Loucy (cell line): ENCODE results near the gene UNC5C.

Source experiments
- EZH2phosphoT487 ChIP-seq: fragments of 200-600 bp; IDR thresholded peaks from 2 replicates; pipeline ENCODE4 v1.6.1; 2018; ENCODE audit warnings: antibody characterized with exemption, mild to moderate bottlenecking, moderate library complexity, borderline replicate concordance
- TF ChIP-seq, protein P1 (sequence below): fragments of 200-600 bp; sonication (generic); conservative IDR thresholded peaks from 2 replicates; pipeline ENCODE4 v1.5.1; 2014; ENCODE audit warnings: mild to moderate bottlenecking, antibody characterized with exemption, low read length

DNA sequence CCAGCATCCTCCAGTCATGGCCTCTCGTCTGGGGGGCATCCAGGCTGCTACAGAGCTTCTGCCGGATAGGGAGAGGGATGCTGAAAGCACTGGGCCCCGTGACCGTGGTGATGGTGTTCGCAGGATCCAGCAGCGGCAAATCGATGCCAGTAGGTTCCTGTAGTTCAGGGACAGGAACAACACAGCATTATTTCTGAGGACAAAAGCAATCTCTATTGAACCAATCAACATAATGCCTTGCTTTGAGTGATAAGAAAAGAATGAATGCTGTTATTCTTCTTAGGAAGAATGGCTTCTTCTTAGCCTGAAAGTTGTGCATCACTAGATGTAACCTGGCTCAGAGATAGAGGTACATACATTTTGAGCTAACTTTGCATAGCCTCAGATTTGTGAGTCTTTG, 378.6 kb downstream of the UNC5C start:
- TF ChIP-seq, protein P1, sequence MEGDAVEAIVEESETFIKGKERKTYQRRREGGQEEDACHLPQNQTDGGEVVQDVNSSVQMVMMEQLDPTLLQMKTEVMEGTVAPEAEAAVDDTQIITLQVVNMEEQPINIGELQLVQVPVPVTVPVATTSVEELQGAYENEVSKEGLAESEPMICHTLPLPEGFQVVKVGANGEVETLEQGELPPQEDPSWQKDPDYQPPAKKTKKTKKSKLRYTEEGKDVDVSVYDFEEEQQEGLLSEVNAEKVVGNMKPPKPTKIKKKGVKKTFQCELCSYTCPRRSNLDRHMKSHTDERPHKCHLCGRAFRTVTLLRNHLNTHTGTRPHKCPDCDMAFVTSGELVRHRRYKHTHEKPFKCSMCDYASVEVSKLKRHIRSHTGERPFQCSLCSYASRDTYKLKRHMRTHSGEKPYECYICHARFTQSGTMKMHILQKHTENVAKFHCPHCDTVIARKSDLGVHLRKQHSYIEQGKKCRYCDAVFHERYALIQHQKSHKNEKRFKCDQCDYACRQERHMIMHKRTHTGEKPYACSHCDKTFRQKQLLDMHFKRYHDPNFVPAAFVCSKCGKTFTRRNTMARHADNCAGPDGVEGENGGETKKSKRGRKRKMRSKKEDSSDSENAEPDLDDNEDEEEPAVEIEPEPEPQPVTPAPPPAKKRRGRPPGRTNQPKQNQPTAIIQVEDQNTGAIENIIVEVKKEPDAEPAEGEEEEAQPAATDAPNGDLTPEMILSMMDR = no peak
- TF ChIP-seq EZH2phosphoT487 = no peak
